ENCODE measurements around the gene MEIS1. TPM values are rescaled to one million over a fixed set of nuclear protein-coding genes. Genes with fewer than 3 reads are reported as not detected.
"Not testable (repeated sequence)": the region's sequence is repeated elsewhere in the genome, so short reads cannot be mapped to it uniquely, and the experiment has no call there.

The MEIS1 gene
- polyA plus RNA-seq, 1 experiment = 107 TPM

- POLR2A ChIA-PET = interaction anchor here (1.0 to 1.2 kb wide), 2 partner anchors 9 to 15 kb away, joined by 3 read pairs; no protein-coding TSS in a partner anchor
These were observed 42.4 kb downstream of the MEIS1 start for GRCh38 chr2:66477135-66477842.

GRCh38 chr2:66478299-66478698 is 43.4 kb downstream of the MEIS1 start:
- POLR2A ChIA-PET = interaction anchor here (1.2 kb wide), 1 partner anchor 10 kb away, joined by 3 read pairs; no protein-coding TSS in a partner anchor
- DNase-seq (ENCODE audit: low read depth, low spot score) = no peak

More at GRCh38 chr2:66477135-66477842, 42.4 kb downstream of the MEIS1 start:
- Histone ChIP-seq H3K27ac (ENCODE audit: low read depth, low read length) (peak overlapping the region; percentile 4), H3K9me3 (ENCODE audit: control insufficient read depth, insufficient read depth, low read length) (no peaks in the 10 kb centered on the region), H3K27me3 (ENCODE audit: control insufficient read depth, insufficient read depth, low read length) (no peaks in the 10 kb centered on the region), H3K4me3 (ENCODE audit: low read depth, low read length) (no peak overlapping the region)
- no peak for DNase-seq (ENCODE audit: low read depth, low spot score)
- CTCF ChIA-PET = no interaction called here
- no peak for TF ChIP-seq CTCF (IDR thresholded peaks at IDR 0.05; ENCODE audit: low read depth, low read length)

GRCh38 chr2:66478731-66479316 is 43.9 kb downstream of the MEIS1 start:
- Histone ChIP-seq H3K9me3 (ENCODE audit: control insufficient read depth, insufficient read depth, low read length) (no peaks in the 10 kb centered on the region), H3K27ac (ENCODE audit: low read depth, low read length) (no peak overlapping the region), H3K4me3 (ENCODE audit: low read depth, low read length) (no peak overlapping the region), H3K27me3 (ENCODE audit: control insufficient read depth, insufficient read depth, low read length) (no peaks in the 10 kb centered on the region)
- no peak for TF ChIP-seq CTCF (IDR thresholded peaks at IDR 0.05; ENCODE audit: low read depth, low read length)
- CTCF ChIA-PET = no interaction called here
- POLR2A ChIA-PET = no interaction called here
- DNase-seq (ENCODE audit: low read depth, low spot score) = no peak

More at GRCh38 chr2:66478299-66478698, 43.4 kb downstream of the MEIS1 start:
- Histone ChIP-seq H3K27ac (ENCODE audit: low read depth, low read length) (no peak overlapping the region), H3K9me3 (ENCODE audit: control insufficient read depth, insufficient read depth, low read length) (no peaks in the 10 kb centered on the region), H3K4me3 (ENCODE audit: low read depth, low read length) (no peak overlapping the region), H3K27me3 (ENCODE audit: control insufficient read depth, insufficient read depth, low read length) (no peaks in the 10 kb centered on the region)
- no peak for TF ChIP-seq CTCF (IDR thresholded peaks at IDR 0.05; ENCODE audit: low read depth, low read length)
- CTCF ChIA-PET = no interaction called here

- CTCF ChIA-PET = no interaction called here
- Histone ChIP-seq H3K4me3 (ENCODE audit: low read depth, low read length) (no peak overlapping the region), H3K27ac (ENCODE audit: low read depth, low read length) (peak overlapping the region; percentile 42), H3K27me3 (ENCODE audit: control insufficient read depth, insufficient read depth, low read length) (no peaks in the 10 kb centered on the region), H3K9me3 (ENCODE audit: control insufficient read depth, insufficient read depth, low read length) (no peaks in the 10 kb centered on the region)
- peak; percentile 26 for DNase-seq (ENCODE audit: low read depth, low spot score)
- no peak for TF ChIP-seq CTCF (IDR thresholded peaks at IDR 0.05; ENCODE audit: low read depth, low read length)
- POLR2A ChIA-PET = no interaction called here
These were observed 46.2 kb downstream of the MEIS1 start for GRCh38 chr2:66481100-66481549.

GRCh38 chr2:66485252-66485651 is 50.3 kb downstream of the MEIS1 start:
- CTCF ChIA-PET; H3K4me3 ChIP-seq (ENCODE audit: low read depth, low read length); H3K27ac ChIP-seq (ENCODE audit: low read depth, low read length); POLR2A ChIA-PET; H3K27me3 ChIP-seq (ENCODE audit: control insufficient read depth, insufficient read depth, low read length); DNase-seq (ENCODE audit: low read depth, low spot score); H3K9me3 ChIP-seq (ENCODE audit: control insufficient read depth, insufficient read depth, low read length): not testable (repeated sequence)
